ENCODE results near the gene TOX4. TPM values are rescaled to one million over a fixed set of nuclear protein-coding genes. Genes with fewer than 3 reads are reported as not detected.
A peak's percentile ranks its signal among the peaks of the same experiment; 100 is the strongest.
"Not testable (repeated sequence)": the region's sequence is repeated elsewhere in the genome, so short reads cannot be mapped to it uniquely, and the experiment has no call there.

Gene TOX4
- total RNA-seq: 24.7 TPM
- 10 to 100 TPM; 37.1 to 46.3 (median 40.4) TPM for polyA plus RNA-seq (ENCODE audit: insufficient read depth in 1 of 8, insufficient read length in 8 of 8, low replicate concordance in 1 of 8)
- long read RNA-seq, donor 1, full-length matches to known transcripts: 4 of 4 reads
- long read RNA-seq, donor 1, partial matches to known transcripts: 0 of 4 reads
- long read RNA-seq, donor 1, other reads (novel, unspliced or antisense): 0 of 4 reads
- long read RNA-seq, donor 2: 0 reads
- long read RNA-seq, donor 3, full-length matches to known transcripts: 8 of 35 reads
- long read RNA-seq, donor 3, partial matches to known transcripts: 27 of 35 reads
- long read RNA-seq, donor 3, other reads (novel, unspliced or antisense): 0 of 35 reads
- long read RNA-seq, donor 4, partial matches to known transcripts: 10 of 13 reads
- long read RNA-seq, donor 4, other reads (novel, unspliced or antisense): 0 of 13 reads
- long read RNA-seq, donor 5, full-length matches to known transcripts: 9 of 55 reads
- long read RNA-seq, donor 5, partial matches to known transcripts: 46 of 55 reads
- long read RNA-seq, donor 5, other reads (novel, unspliced or antisense): 0 of 55 reads
- long read RNA-seq, donor 6, full-length matches to known transcripts: 9 of 76 reads
- long read RNA-seq, donor 6, partial matches to known transcripts: 67 of 76 reads
- long read RNA-seq, donor 6, other reads (novel, unspliced or antisense): 0 of 76 reads
- long read RNA-seq, donor 7, full-length matches to known transcripts: 9 of 77 reads
- long read RNA-seq, donor 7, partial matches to known transcripts: 68 of 77 reads
- long read RNA-seq, donor 7, other reads (novel, unspliced or antisense): 0 of 77 reads
- long read RNA-seq, donor 8, full-length matches to known transcripts: 9 of 15 reads
- long read RNA-seq, donor 8, partial matches to known transcripts: 6 of 15 reads
- long read RNA-seq, donor 8, other reads (novel, unspliced or antisense): 0 of 15 reads
- long read RNA-seq, donor 9, full-length matches to known transcripts: 5 of 23 reads
- long read RNA-seq, donor 9, partial matches to known transcripts: 18 of 23 reads
- long read RNA-seq, donor 9, other reads (novel, unspliced or antisense): 0 of 23 reads
- long read RNA-seq, donor 10, full-length matches to known transcripts: 7 of 100 reads
- long read RNA-seq, donor 10, partial matches to known transcripts: 49 of 100 reads
- long read RNA-seq, donor 10, other reads (novel, unspliced or antisense): 44 of 100 reads
- long read RNA-seq, donor 11, full-length matches to known transcripts: 5 of 32 reads
- long read RNA-seq, donor 11, partial matches to known transcripts: 27 of 32 reads
- long read RNA-seq, donor 11, other reads (novel, unspliced or antisense): 0 of 32 reads

DNA sequence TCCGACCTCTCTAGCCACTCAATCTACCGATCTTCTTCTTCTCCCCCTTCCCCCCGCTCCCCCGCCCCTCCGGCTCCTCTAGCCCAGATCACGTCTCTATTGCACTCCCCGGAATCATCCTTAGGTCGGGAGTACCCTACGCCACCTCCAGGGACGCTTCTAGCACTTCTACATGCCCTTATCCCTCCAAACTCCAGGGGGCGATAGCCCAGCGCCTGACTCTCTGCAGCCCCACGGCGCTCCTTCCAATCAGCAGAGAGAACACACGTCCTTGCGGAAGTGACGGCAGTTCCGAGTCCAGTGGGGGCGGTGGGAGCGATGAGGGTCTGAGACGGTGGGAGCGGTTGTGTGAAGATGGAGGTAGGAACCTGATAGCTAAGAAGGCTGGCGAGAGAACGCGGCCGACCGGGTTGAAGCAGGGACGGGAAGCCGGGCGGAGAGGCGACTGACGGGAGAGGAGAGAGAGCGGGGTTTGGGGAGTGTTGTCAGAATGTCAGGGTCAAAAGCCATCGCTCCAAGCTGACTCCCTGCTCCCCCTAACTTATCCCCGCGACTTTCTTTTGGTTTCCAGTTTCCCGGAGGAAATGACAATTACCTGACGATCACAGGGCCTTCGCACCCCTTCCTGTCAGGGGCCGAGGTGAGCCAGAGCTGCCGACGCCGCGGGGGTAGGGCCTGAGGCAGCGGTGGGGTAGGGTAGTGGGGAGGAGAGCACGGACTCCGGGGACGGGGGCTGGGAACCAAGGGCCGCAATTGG is at the start of gene TOX4, which contains the start of gene RAB2B:
TOX4 (plus strand) TSS at position 271 of the 757 bp plus-strand sequence; CDS start at position 355, 84 bp downstream.
RAB2B (minus strand) TSS at position 35 of the 757 bp plus-strand sequence. CDS start 87 bp downstream, outside the sequence.
- no peaks in the 10 kb centered on the region for H3K27me3 ChIP-seq (ENCODE audit: control insufficient read depth, insufficient read depth, low read length)
- H3K27ac ChIP-seq (ENCODE audit: low read length): peak within 1 kb of the TSS; percentile 92
- peak within 1 kb of the TSS; percentile 83 for H3K4me3 ChIP-seq (ENCODE audit: low read length)
- peaks cover 10% of the 10 kb centered on the region for H3K36me3 ChIP-seq (ENCODE audit: control insufficient read depth, insufficient read depth, low read length)
- peaks cover 7% of the 10 kb centered on the region for H3K4me1 ChIP-seq (ENCODE audit: control insufficient read depth, insufficient read depth, low read length)
- no peaks in the 10 kb centered on the region for H3K9me3 ChIP-seq (replicated peaks; ENCODE audit: control insufficient read depth, low read depth, low read length)
- DNase-seq: peak; percentile 100
- WGBS (ENCODE audit: insufficient coverage): 0% methylated on average over 35 of the region's 49 CpGs

- 71% methylated on average over 1 of the region's 4 CpGs for WGBS (ENCODE audit: insufficient coverage)
These were observed 48.1 kb upstream of the TOX4 start for GRCh38 chr14:21428930-21429329.

DNA sequence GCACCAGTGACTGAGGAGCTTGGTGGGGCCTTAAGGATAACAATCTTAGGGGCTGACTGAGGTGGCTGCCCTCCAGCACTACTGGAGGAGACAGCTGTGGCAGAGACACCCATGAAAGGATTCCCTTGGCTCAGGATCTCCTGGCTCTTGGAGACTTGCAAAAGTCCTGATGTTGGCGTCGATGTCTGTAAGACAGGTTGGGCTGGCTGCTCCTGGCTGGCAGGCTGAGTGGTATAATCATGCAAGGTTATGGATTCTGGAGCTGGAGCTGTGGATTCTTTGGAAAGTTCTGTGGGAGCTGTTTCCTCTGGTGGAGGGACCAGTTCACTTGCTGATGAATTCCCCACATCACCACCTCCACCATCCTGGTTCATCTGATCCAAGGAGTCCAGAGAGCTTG is 45.9 kb upstream of the TOX4 start:
- WGBS (ENCODE audit: insufficient coverage): 100% methylated on average over 2 of the region's 2 CpGs
- Histone ChIP-seq H3K4me3 (ENCODE audit: low read length) (no peak overlapping the region), H3K27ac (ENCODE audit: low read length) (no peak overlapping the region), H3K4me1 (ENCODE audit: control insufficient read depth, insufficient read depth, low read length) (peaks cover 11% of the 10 kb centered on the region), H3K9me3 (replicated peaks; ENCODE audit: control insufficient read depth, low read depth, low read length) (no peaks in the 10 kb centered on the region), H3K36me3 (ENCODE audit: control insufficient read depth, insufficient read depth, low read length) (peaks cover 42% of the 10 kb centered on the region), H3K27me3 (ENCODE audit: control insufficient read depth, insufficient read depth, low read length) (no peaks in the 10 kb centered on the region)
- no peak for DNase-seq

More at GRCh38 chr14:21428930-21429329, 48.1 kb upstream of the TOX4 start:
- H3K36me3 ChIP-seq (ENCODE audit: control insufficient read depth, insufficient read depth, low read length): peaks cover 57% of the 10 kb centered on the region
- peak; percentile 42 for DNase-seq
- H3K9me3 ChIP-seq (replicated peaks; ENCODE audit: control insufficient read depth, low read depth, low read length): no peaks in the 10 kb centered on the region
- no peak overlapping the region for H3K27ac ChIP-seq (ENCODE audit: low read length)
- no peak overlapping the region for H3K4me3 ChIP-seq (ENCODE audit: low read length)
- H3K4me1 ChIP-seq (ENCODE audit: control insufficient read depth, insufficient read depth, low read length): peaks cover 9% of the 10 kb centered on the region
- H3K27me3 ChIP-seq (ENCODE audit: control insufficient read depth, insufficient read depth, low read length): no peaks in the 10 kb centered on the region

- Histone ChIP-seq H3K9me3 (replicated peaks; ENCODE audit: control insufficient read depth, low read depth, low read length) (no peaks in the 10 kb centered on the region), H3K4me3 (ENCODE audit: low read length) (peak overlapping the region; percentile 57), H3K27me3 (ENCODE audit: control insufficient read depth, insufficient read depth, low read length) (no peaks in the 10 kb centered on the region), H3K27ac (ENCODE audit: low read length) (peak overlapping the region; percentile 97), H3K4me1 (ENCODE audit: control insufficient read depth, insufficient read depth, low read length) (peaks cover 11% of the 10 kb centered on the region), H3K36me3 (ENCODE audit: control insufficient read depth, insufficient read depth, low read length) (peaks cover 1% of the 10 kb centered on the region)
- DNase-seq: no peak
- WGBS (ENCODE audit: insufficient coverage): 2% methylated on average over 8 of the region's 11 CpGs
These were observed 40.4 kb upstream of the TOX4 start for GRCh38 chr14:21436567-21437062.

DNA sequence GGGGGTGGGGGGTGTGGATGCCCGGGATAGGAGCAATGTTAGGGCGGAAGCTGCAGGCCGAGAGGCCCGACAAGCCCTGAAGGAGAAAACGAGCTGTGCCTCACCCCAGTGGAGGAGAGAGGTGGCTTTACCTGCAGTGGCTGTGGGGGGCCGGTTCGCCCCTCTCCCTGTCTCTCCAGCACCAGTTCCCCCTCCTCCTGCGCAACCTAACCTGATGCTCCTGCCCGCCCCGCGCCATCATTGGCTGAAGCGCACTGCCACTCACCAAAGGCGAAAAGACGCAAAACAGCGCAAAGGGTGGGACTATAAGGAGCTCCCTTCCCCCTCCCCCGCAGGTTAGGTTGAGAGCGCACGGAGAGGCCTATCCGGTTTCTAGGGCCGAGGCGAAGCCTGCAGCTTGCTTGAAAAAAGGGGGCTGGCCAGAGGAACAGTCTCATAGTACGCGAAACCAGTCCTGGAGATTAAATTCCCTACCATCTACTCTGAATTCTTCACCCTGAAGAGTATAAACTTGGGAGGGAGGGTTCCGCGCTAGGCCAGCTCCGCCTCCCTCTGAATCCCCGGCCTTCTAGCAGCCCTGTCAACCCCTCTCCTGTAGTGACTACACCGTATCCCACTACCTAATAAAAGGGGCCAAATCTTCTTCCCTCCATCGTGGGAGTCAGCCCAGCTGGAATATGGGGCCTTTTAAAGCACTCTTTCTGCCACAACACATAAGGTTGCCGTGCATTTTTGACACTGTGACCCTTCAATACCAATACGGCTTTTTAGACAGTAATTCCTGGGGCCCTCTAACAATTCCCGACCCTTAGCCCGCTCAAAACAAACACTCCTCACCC is 39.7 kb upstream of the TOX4 start:
- Histone ChIP-seq H3K27me3 (ENCODE audit: control insufficient read depth, insufficient read depth, low read length) (no peaks in the 10 kb centered on the region), H3K4me1 (ENCODE audit: control insufficient read depth, insufficient read depth, low read length) (peaks cover 11% of the 10 kb centered on the region), H3K4me3 (ENCODE audit: low read length) (peak overlapping the region; percentile 57), H3K27ac (ENCODE audit: low read length) (peak overlapping the region; percentile 97), H3K9me3 (replicated peaks; ENCODE audit: control insufficient read depth, low read depth, low read length) (no peaks in the 10 kb centered on the region), H3K36me3 (ENCODE audit: control insufficient read depth, insufficient read depth, low read length) (no peaks in the 10 kb centered on the region)
- WGBS (ENCODE audit: insufficient coverage): 2% methylated on average over 23 of the region's 33 CpGs
- DNase-seq: peak; percentile 100

GRCh38 chr14:21440859-21441258 is 36.1 kb upstream of the TOX4 start:
- H3K9me3 ChIP-seq (replicated peaks; ENCODE audit: control insufficient read depth, low read depth, low read length): no peaks in the 10 kb centered on the region
- H3K27ac ChIP-seq (ENCODE audit: low read length): no peak overlapping the region
- no peak overlapping the region for H3K4me3 ChIP-seq (ENCODE audit: low read length)
- no peak for DNase-seq
- no peaks in the 10 kb centered on the region for H3K36me3 ChIP-seq (ENCODE audit: control insufficient read depth, insufficient read depth, low read length)
- H3K27me3 ChIP-seq (ENCODE audit: control insufficient read depth, insufficient read depth, low read length): no peaks in the 10 kb centered on the region
- peaks cover 9% of the 10 kb centered on the region for H3K4me1 ChIP-seq (ENCODE audit: control insufficient read depth, insufficient read depth, low read length)

DNA sequence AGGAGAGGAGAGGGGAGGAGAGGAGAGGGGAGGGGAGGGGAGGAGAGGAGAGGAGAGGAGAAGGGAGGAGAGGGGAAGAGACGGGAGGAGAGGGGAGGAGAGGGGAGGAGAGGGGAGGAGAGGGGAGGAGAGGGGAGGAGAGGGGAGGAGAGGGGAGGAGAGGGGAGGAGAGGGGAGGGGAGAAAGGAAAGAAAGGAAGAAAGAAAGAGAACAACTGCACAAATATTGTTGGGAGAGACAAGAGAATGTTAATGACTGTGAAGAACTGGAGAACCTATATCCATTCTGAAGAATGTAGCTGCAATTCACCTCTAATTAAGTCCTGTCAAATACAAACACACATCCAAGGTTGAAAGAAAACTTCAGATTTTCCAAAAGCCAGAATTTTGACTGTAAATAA is 34.3 kb upstream of the TOX4 start:
- WGBS (ENCODE audit: insufficient coverage): 67% methylated on average over 1 of the region's 1 CpG
- not testable (repeated sequence) for H3K36me3 ChIP-seq (ENCODE audit: control insufficient read depth, insufficient read depth, low read length); H3K27me3 ChIP-seq (ENCODE audit: control insufficient read depth, insufficient read depth, low read length); DNase-seq; H3K4me3 ChIP-seq (ENCODE audit: low read length); H3K4me1 ChIP-seq (ENCODE audit: control insufficient read depth, insufficient read depth, low read length); H3K9me3 ChIP-seq (replicated peaks; ENCODE audit: control insufficient read depth, low read depth, low read length); H3K27ac ChIP-seq (ENCODE audit: low read length)

DNA sequence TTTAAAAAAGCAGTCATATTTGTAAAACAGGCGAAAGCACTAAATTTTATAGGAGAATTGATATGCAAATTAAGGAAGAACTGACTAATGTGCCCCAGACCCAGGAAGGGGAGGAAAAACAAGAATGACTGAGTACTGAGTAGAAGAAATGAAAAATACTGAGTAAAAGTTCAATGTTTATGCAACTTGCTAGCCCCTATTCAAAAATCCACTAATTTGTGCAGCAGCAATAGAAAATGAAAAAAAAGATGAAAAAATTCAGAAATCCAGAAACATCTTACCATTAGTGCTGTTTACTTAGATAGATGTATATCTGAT is 27.1 kb upstream of the TOX4 start:
- H3K36me3 ChIP-seq (ENCODE audit: control insufficient read depth, insufficient read depth, low read length): no peaks in the 10 kb centered on the region
- no peaks in the 10 kb centered on the region for H3K27me3 ChIP-seq (ENCODE audit: control insufficient read depth, insufficient read depth, low read length)
- no CpG with 5 or more reads among the region's 1 CpG for WGBS (ENCODE audit: insufficient coverage)
- no peak for DNase-seq
- no peak overlapping the region for H3K4me3 ChIP-seq (ENCODE audit: low read length)
- peaks cover 6% of the 10 kb centered on the region for H3K4me1 ChIP-seq (ENCODE audit: control insufficient read depth, insufficient read depth, low read length)
- no peaks in the 10 kb centered on the region for H3K9me3 ChIP-seq (replicated peaks; ENCODE audit: control insufficient read depth, low read depth, low read length)
- H3K27ac ChIP-seq (ENCODE audit: low read length): no peak overlapping the region

Data from muscle of leg (tissue), 16 donors.